Upper lobe of left lung (tissue), 4 donors: ENCODE data around the gene OLFM3.

Experiments
- POLR2A ChIP-seq, 4 donors: fragments of 450-650 bp; IDR thresholded peaks; one replicate each; pipeline ENCODE4 v1.5.1; 2016 to 2017; ENCODE audit warnings: antibody characterized with exemption in 4 of 4, mild to moderate bottlenecking in 2 of 4
- TF ChIP-seq, protein P1 (sequence below), 6 experiments: fragments of 450-650 bp in 4 of 6; fragments of 200-600 bp in 2 of 6; sonication (generic) in 2 of 6; IDR thresholded peaks; one replicate each; pipeline ENCODE4 v1.5.1; 2016 to 2019; ENCODE audit warnings: antibody characterized with exemption in 6 of 6

DNA sequence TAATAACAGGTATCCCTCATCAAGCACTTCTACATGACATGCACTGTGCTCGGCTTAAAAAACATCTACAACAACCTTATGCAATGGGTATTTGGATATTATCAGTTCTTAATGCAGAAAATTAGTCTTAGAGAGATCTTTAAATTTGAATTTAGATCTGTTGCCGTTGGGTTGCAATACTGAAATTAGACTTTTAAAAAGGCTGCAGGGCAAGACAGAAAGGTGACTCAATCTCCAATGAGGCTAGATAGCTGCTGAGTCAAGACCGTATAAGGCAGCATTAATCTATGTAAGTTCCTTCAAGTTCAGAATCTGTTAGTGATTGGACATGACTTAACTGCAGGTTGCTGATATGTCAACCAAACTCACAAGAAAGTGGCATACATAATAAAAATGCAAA lies 37.3 kb downstream of the OLFM3 start:
- TF ChIP-seq, protein P1, sequence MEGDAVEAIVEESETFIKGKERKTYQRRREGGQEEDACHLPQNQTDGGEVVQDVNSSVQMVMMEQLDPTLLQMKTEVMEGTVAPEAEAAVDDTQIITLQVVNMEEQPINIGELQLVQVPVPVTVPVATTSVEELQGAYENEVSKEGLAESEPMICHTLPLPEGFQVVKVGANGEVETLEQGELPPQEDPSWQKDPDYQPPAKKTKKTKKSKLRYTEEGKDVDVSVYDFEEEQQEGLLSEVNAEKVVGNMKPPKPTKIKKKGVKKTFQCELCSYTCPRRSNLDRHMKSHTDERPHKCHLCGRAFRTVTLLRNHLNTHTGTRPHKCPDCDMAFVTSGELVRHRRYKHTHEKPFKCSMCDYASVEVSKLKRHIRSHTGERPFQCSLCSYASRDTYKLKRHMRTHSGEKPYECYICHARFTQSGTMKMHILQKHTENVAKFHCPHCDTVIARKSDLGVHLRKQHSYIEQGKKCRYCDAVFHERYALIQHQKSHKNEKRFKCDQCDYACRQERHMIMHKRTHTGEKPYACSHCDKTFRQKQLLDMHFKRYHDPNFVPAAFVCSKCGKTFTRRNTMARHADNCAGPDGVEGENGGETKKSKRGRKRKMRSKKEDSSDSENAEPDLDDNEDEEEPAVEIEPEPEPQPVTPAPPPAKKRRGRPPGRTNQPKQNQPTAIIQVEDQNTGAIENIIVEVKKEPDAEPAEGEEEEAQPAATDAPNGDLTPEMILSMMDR (IDR thresholded peaks at IDR 0.05), result no peak
- TF ChIP-seq POLR2A (IDR thresholded peaks at IDR 0.05), result no peak
